Activated T-helper 2 cell treated with anti-CD3 and anti-CD28 coated beads, Interferon-gamma antibody, Interleukin-2, Interleukin-4, amounts not matched to agents 10 μg/mL and 5 μg/mL and 100 μg/mL, durations not matched to agents 14 hours and 24 hours and 36 hours (primary cell): ENCODE data around the gene NPRL2. TPM values are rescaled to one million over a fixed set of nuclear protein-coding genes. Genes with fewer than 3 reads are reported as not detected.
A peak's percentile ranks its signal among the peaks of the same experiment; 100 is the strongest.

ENCODE experiments used
- DNase-seq: peaks from one replicate; pipeline ENCODE4 v3.0.0; 2021; ENCODE audit warnings: low spot score
- H3K27ac Mint-ChIP-seq: one replicate; pipeline ENCODE4 v1.8.0; 2021; ENCODE audit warnings: mixed read lengths
- H3K27me3 Mint-ChIP-seq: one replicate; pipeline ENCODE4 v1.8.0; 2021; ENCODE audit warnings: low read depth, mixed read lengths
- H3K36me3 Mint-ChIP-seq: one replicate; pipeline ENCODE4 v1.8.0; 2021; ENCODE audit warnings: low read depth, mixed read lengths
- H3K4me1 Mint-ChIP-seq: one replicate; pipeline ENCODE4 v1.8.0; 2021; ENCODE audit warnings: low read depth, mixed read lengths
- H3K4me3 Mint-ChIP-seq: one replicate; pipeline ENCODE4 v1.8.0; 2021; ENCODE audit warnings: low read depth, mild to moderate bottlenecking, moderate library complexity, mixed read lengths
- H3K9me3 Mint-ChIP-seq: one replicate; pipeline ENCODE4 v1.8.0; 2021; ENCODE audit warnings: mixed read lengths
- intact Hi-C: fragments of 100-400 bp; cut with micrococcal nuclease; formaldehyde crosslinking; loops from one replicate; pipeline ENCODE4 v1.15.1; 2023
- total RNA-seq: library from RNA; stranded (reverse); gene quantifications from 2 replicates; pipeline ENCODE4 v1.2.3, GENCODE V29; 2022

Gene NPRL2
- total RNA-seq, 1 donor from 2014 or later: 42.7 TPM

DNA sequence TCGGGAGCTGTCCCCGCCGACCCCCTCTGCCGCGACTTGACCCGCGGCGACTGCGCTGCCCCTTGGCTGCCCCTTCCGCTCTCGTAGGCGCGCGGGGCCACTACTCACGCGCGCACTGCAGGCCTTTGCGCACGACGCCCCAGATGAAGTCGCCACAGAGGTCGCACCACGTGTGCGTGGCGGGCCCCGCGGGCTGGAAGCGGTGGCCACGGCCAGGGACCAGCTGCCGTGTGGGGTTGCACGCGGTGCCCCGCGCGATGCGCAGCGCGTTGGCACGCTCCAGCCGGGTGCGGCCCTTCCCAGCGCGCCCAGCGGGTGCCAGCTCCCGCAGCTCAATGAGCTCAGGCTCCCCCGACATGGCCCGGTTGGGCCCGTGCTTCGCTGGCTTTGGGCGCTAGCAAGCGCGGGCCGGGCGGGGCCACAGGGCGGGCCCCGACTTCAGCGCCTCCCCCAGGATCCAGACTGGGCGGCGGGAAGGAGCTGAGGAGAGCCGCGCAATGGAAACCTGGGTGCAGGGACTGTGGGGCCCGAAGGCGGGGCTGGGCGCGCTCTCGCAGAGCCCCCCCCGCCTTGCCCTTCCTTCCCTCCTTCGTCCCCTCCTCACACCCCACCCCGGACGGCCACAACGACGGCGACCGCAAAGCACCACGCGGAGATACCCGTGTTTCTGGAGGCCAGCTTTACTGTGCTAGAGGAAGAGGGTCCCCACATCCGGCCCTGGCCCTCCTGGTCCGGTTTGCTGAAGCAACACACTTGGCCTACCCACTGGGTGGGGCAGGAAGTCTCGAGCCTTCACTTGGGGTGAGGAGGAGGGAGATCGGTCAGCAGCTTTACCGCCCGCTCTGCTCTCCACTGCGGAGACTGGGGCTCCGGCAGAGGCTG is 9.9 kb downstream of the NPRL2 start, which contains the start of gene RASSF1:
RASSF1 (minus strand) TSS at position 389 of the 882 bp plus-strand sequence; CDS start at position 358, 31 bp downstream.
- Mint-ChIP-seq H3K9me3 (no peaks in the 10 kb centered on the region), H3K36me3 (peaks cover 41% of the 10 kb centered on the region), H3K27ac (peak within 1 kb of the TSS; percentile 96), H3K4me1 (peaks cover 30% of the 10 kb centered on the region), H3K27me3 (no peaks in the 10 kb centered on the region), H3K4me3 (peak within 1 kb of the TSS; percentile 95)
- peak; percentile 82 for DNase-seq
- intact Hi-C loops: loop anchor here (2.0 kb wide), 1 partner anchor 18 kb away; the partner anchor contains the start of gene TMEM115

DNA sequence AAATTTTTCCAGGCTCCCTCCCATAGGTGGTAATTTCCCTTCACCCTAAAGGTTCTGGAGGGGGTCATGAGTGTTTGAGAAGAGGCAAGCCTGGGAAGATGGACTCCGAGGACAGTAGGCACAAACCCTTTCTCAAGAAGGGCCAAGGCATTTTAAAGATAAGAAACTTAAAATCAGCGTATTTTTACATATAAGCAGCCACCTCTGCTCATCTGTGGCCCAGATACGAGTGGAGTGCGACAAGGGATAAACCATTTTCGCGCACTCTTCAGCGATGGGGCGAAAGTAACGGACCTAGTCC is 10.5 kb downstream of the NPRL2 start:
- Mint-ChIP-seq H3K36me3 (peaks cover 47% of the 10 kb centered on the region), H3K27me3 (no peaks in the 10 kb centered on the region), H3K4me3 (peak overlapping the region; percentile 95), H3K4me1 (peaks cover 34% of the 10 kb centered on the region), H3K9me3 (no peaks in the 10 kb centered on the region), H3K27ac (peak overlapping the region; percentile 93)
- intact Hi-C loops: loop anchor here (2.0 kb wide), 1 partner anchor 19 kb away; the partner anchor contains the start of gene TMEM115
- no peak for DNase-seq

DNA sequence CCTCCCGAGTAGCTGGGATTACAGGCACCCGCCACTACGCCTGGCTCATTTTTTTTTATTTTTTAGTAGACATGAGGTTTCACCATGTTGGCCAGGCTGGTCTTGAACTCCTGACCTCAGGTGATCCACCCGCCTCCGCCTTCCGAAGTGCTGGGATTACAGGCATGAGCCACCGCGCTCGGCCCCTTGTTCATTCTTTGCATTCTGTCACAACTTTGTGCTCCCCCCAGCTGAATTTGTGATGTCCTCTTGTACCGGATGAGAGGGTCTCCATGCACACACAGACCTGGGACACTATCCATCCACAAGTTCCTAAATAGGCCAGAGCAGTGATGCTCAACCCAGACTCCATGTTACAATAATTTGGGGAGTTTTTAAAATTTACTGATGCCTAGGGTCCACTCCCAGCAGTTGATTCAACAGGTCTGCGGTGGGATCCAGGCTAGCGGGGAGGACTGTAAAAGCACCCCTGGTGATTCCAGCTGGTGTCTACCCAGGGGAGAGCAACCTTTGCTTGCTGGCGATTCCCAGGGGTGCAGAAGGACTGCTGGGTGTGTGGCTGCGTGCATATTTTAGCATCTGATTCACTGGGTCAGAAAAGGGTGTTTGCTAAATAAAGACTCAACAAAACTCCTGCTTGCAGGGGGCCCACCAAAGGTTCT is 11.0 kb downstream of the NPRL2 start:
- Mint-ChIP-seq H3K9me3 (no peaks in the 10 kb centered on the region), H3K27ac (peak overlapping the region; percentile 93), H3K4me3 (peak overlapping the region; percentile 95), H3K4me1 (peaks cover 32% of the 10 kb centered on the region), H3K27me3 (no peaks in the 10 kb centered on the region), H3K36me3 (peaks cover 50% of the 10 kb centered on the region)
- DNase-seq: no peak
- intact Hi-C loops: loop anchor here (2.0 to 5.0 kb wide), 3 partner anchors 19 to 263 kb away; partner anchors contain the start of genes GNAI2 and TMEM115

DNA sequence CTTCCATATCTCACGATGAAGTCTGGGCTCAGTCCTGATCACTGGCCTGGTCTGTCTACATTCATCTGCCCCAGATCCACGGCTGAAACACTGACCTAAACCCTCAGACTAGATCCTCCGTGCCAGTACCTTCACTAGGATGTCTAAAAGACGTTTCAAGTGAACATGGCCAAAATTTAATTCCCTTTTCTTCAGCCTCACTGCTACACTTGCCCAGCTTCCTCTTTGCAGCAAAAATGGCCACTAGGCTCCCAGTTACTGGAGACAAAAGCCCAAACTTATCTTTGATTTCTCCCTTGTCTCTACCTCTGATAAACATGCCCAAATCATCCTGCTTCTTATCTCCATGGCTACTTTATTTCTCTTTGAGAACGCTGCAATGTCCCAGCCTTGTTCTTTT is 11.6 kb downstream of the NPRL2 start:
- peak overlapping the region; percentile 95 for H3K4me3 Mint-ChIP-seq
- no peaks in the 10 kb centered on the region for H3K27me3 Mint-ChIP-seq
- DNase-seq: no peak
- peaks cover 57% of the 10 kb centered on the region for H3K36me3 Mint-ChIP-seq
- peaks cover 36% of the 10 kb centered on the region for H3K4me1 Mint-ChIP-seq
- peak overlapping the region; percentile 93 for H3K27ac Mint-ChIP-seq
- intact Hi-C loops: loop anchor here (1.0 to 5.0 kb wide), 3 partner anchors 11 to 263 kb away; partner anchors contain the start of genes CYB561D2, GNAI2 and NPRL2
- no peaks in the 10 kb centered on the region for H3K9me3 Mint-ChIP-seq

DNA sequence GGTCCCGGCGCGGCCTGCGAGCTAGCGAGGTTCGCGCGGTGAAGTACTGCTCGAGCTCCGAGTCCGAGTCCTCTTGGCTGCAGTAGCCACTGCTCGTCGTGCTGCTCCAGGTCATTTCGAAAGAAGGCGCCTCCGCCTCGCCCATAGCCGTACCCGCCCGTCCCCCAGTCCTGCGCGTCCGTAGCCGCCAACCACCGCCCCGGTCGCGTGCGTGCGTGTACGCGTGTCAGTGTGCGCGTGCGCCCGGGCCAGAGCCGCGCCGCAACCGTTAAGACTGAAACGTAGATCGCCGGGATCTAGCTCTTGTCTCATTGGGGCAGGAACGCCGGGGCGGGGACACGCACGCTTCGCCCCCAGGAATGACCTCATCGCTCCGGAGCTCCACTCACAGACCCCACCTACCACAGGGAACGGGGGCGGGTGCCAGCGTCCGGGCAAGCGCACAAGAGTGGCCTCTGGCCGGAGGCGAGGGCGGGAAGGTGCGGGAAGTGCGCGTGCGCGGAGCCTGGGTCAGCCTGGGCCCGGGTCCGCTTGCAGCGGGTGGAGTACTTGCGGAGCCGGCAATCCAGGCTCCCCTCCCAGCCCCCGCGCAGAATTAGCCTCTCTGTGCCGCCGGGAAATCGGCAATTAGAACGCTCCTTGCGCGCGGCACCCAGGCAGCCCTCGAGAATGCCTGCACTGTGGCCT is 13.3 kb downstream of the NPRL2 start:
- H3K36me3 Mint-ChIP-seq: peaks cover 63% of the 10 kb centered on the region
- H3K4me1 Mint-ChIP-seq: peaks cover 41% of the 10 kb centered on the region
- peak; percentile 97 for DNase-seq
- no peaks in the 10 kb centered on the region for H3K27me3 Mint-ChIP-seq
- peak overlapping the region; percentile 93 for H3K27ac Mint-ChIP-seq
- no peaks in the 10 kb centered on the region for H3K9me3 Mint-ChIP-seq
- intact Hi-C loops: loop anchor here (1.0 to 5.0 kb wide), 5 partner anchors 9 to 265 kb away; partner anchors contain the start of genes GNAI2, HYAL3, IFRD2 and NAA80
- H3K4me3 Mint-ChIP-seq: peak overlapping the region; percentile 95

DNA sequence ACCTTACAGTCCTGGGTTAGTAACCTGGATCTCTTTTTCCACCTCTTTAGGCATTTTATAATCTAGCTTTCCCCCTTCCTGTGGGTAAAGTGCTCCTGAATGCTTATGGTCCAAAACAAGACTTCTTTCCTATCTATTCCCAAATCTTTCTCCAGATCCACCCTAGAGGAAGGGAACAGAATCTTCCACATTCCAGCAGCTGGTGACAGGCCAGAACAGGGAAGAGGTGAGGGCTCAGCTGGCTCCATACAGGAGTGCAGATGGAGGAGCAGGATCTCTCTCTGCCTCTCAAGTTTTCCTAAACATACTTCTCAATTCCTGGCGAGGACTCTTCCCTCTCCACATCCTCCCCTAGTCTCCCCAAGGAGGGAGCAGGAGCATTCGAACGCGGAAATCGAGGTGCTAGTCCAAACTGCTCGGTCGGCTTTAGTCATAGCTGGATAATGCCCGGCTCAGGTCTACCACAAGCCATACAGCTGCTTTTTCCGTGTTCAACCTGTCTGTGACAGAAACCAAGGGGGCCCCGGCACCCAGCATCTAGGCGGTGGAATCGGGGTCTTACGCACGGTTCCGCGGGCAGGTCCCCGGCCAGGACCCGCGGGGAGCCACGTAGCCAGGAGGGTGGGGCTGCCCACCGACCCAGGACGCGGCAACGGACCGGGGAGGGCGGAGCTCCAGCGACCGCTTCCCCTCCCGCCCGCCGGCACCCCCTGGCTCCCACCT is 14.0 kb downstream of the NPRL2 start:
- Mint-ChIP-seq H3K27ac (peak overlapping the region; percentile 96), H3K4me3 (peak overlapping the region; percentile 95), H3K36me3 (peaks cover 70% of the 10 kb centered on the region), H3K27me3 (no peaks in the 10 kb centered on the region), H3K9me3 (no peaks in the 10 kb centered on the region), H3K4me1 (peaks cover 41% of the 10 kb centered on the region)
- no peak for DNase-seq
- intact Hi-C loops: loop anchor here (1.0 to 5.0 kb wide), 5 partner anchors 8 to 266 kb away; partner anchors contain the start of genes GNAI2, HYAL3, IFRD2 and NAA80

DNA sequence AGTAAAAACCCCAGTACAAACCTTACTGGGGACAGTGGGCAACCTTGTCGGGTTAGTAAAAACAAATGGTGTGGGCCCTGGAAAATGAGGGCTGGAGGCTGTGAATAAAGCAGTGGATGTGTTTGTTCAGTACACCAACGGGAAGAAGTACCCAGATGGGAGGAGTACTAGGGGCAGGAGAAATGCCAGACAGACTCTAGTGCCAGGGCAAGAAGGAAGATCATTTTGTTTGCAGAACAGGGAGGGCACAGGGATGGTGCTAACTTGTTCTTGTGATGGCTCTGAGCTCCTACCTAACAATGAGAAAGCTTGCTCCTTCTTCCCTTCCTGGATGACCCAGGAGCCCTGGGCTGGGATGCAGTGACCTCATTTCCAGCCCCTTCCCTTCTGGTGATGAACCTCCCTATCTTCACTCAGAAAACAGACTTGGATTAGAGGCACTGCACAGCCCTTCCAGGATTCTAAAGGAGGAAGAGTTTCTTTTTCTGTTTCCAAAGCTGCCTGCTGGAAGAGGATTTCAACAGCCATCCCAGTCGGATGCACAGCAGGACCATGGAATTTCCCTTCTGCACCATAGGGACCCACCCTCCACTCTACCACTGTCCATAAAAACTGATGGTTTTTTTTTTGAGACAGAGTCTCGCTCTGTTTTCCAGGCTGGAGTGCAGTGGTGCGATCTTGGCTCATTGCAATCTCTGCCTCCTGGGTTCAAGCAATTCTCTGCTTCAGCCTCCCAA is 16.1 kb downstream of the NPRL2 start:
- peaks cover 33% of the 10 kb centered on the region for H3K4me1 Mint-ChIP-seq

DNA sequence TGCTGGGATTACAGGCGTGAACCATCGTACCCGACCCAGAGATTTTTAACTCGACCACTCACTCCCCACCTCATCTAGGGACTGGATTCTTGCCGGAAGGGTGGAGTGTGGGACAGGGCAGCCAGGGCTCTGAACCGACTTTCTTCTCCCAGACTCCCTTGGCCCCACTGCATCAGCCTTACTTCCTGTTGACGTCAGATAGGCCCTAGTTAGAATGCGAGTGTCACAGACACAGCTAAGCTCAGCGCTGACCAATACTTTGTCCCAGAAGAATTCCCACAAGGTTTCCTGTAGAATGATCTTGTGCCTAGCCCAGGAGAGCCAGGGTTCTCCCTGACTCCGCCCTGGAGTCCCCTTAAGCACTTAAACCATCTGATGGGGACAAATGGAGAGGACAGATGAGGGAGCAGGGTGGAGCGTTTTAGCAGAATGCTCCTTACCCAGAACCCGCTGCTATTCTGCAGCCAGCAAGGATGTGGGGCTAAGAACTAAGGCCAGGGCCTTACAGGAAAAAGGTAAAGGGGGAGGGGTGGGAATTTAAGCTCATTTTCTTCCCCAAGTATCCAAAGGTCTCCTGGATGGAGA is 16.7 kb downstream of the NPRL2 start:
- intact Hi-C loops: no loop called here
- Mint-ChIP-seq H3K4me1 (peaks cover 27% of the 10 kb centered on the region), H3K27ac (peak overlapping the region; percentile 86), H3K9me3 (no peaks in the 10 kb centered on the region), H3K4me3 (peak overlapping the region; percentile 56), H3K36me3 (peaks cover 80% of the 10 kb centered on the region), H3K27me3 (no peaks in the 10 kb centered on the region)
- no peak for DNase-seq

More for the DNA sequence above, 16.1 kb downstream of the NPRL2 start:
- Mint-ChIP-seq H3K36me3 (peaks cover 83% of the 10 kb centered on the region), H3K27me3 (no peaks in the 10 kb centered on the region), H3K4me3 (peak overlapping the region; percentile 56), H3K9me3 (no peaks in the 10 kb centered on the region), H3K27ac (peak overlapping the region; percentile 86)
- DNase-seq: no peak
- intact Hi-C loops: loop anchor here (5.0 kb wide), 2 partner anchors 97 to 268 kb away; partner anchors contain the start of gene GNAI2

DNA sequence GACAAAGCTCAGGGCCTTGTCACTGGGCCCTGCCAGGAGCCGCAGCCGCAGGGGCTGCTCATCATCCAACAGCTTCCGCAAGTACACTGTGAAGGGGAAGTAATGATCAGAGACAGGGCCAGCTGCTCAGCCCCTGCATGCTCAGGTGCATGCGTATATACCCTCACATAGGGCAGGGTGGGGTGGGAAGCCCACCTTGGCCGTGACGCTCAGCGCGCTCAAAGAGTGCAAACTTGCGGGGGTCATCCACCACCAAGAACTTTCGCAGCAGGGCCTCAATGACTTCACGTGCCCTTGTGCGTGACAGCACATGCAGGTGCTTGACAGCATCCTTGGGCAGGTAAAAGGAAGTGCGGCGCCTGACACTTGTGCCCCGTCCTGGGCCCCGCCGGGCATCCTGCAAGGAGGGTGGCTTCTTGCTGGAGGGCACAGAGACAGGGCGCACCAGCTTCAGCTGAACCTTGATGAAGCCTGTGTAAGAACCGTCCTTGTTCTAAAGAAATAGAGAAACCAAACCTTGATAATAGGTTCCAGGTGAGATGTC is 19.1 kb downstream of the NPRL2 start:
- intact Hi-C loops: no loop called here
- peaks cover 32% of the 10 kb centered on the region for H3K4me1 Mint-ChIP-seq
- no peaks in the 10 kb centered on the region for H3K9me3 Mint-ChIP-seq
- no peak overlapping the region for H3K27ac Mint-ChIP-seq
- H3K4me3 Mint-ChIP-seq: no peak overlapping the region
- no peaks in the 10 kb centered on the region for H3K27me3 Mint-ChIP-seq
- no peak for DNase-seq
- H3K36me3 Mint-ChIP-seq: peaks cover 68% of the 10 kb centered on the region

DNA sequence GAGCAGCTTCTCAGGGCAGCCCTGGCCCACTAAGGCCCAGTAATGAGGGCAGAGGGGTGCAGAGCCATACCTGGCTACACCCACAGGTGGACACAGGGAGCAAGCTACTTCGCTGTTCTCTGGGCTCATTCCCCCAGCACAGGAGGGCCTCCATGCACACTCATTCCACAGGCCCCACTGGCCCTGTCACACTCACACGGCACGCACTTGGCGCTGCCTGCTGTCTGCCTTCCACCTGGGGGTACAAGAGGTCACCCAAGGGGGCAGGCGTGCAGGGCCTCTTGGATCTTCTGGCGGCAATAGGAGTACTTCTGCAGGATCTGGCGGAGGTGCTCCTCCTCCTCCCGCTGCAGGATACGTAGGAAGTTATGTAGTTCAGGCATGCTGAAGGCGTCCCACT is 20.2 kb downstream of the NPRL2 start:
- Mint-ChIP-seq H3K27ac (no peak overlapping the region), H3K4me1 (peaks cover 25% of the 10 kb centered on the region), H3K36me3 (peaks cover 59% of the 10 kb centered on the region), H3K4me3 (no peak overlapping the region), H3K27me3 (no peaks in the 10 kb centered on the region), H3K9me3 (no peaks in the 10 kb centered on the region)
- no peak for DNase-seq
- intact Hi-C loops: no loop called here
